ENCODE data around the gene HPS1.

The HPS1 gene

DNA sequence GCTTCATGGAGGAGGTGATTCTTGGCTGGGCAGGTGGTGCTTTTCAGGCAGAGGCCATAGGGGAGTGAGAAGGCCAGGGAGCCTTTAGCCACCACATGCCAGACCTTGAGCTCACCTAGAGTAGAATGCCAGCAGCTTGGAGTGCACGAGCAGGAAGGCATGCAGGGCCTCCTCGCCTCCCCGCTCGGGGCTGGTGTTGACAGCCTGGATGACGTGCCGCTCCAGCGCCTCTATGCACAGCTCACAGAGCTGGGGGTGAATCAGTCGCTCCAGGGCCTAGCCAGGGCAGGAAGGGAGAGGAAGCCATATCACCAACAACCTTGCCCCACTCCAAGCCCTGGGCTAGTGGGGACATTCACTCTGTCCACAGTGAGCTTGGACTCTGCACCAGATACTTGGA lies 15.7 kb downstream of the HPS1 start:
- FAIRE-seq: no peak

DNA sequence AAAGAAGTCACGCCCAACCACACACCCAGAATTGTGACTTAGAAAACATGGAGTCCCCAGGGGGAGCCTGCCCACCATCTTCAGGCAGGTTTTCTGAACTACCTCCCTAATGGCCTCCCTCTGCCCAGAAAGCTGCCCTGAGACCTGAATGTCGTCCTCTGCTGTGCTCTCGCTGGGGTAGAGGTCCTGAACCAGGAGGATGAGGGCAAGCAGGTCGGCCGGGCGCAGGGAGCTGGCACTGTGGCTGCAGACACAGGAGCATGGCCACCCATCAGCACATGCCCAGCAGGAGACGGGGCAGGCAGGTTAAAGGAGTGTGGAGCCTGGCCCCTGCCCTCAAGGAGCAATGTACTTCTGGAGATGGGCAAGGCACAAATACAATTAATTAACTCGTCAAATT lies 16.3 kb downstream of the HPS1 start:
- FAIRE-seq: no peak

- no peak for FAIRE-seq
These were observed 17.2 kb downstream of the HPS1 start for GRCh38 chr10:98429320-98430072.

GRCh38 chr10:98427011-98427515 lies 19.7 kb downstream of the HPS1 start:
- FAIRE-seq: no peak

DNA sequence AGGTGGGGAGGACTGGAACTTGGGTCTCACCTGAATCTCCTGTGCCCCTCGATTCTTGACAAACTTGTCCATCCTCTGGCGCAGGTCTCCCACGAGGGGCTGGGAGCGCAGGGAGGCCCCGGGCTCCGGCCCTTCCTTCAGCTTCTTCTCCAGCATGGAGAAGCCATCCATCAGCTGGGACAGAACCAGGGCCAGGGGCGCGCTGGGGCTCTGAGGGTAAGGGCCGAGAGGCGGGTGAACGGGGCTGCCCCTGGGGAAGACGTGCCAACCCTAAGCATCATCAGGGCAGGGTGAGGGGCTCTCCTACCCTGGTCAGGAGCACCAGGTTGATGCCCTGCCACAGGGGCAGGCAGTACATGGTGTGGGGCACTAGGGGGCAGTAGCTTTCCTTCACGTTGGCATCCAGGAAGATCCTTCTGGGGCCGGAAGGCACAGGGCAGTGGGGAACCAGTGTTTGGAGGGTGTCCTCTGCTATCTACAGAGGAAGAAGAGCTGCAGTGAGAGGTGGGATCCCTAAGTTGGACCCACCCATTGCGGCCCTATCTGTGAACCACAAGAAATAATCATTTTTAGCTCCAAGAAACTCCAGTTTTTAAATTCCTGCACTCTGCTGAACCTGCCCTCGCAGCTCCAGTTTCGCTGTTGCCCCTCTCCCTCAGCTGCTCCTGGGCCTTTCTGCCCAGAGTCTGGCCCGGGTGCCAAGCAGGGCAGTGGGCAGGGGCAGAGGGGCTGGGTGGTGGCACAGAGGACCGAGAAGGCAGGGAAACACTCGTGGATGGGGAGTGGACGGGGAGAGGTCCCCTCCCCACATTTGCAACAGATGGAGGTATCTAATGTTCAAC lies 21.0 kb downstream of the HPS1 start:
- no peak for FAIRE-seq

GRCh38 chr10:98424295-98425254 lies 22.2 kb downstream of the HPS1 start:
- no peak for FAIRE-seq

DNA sequence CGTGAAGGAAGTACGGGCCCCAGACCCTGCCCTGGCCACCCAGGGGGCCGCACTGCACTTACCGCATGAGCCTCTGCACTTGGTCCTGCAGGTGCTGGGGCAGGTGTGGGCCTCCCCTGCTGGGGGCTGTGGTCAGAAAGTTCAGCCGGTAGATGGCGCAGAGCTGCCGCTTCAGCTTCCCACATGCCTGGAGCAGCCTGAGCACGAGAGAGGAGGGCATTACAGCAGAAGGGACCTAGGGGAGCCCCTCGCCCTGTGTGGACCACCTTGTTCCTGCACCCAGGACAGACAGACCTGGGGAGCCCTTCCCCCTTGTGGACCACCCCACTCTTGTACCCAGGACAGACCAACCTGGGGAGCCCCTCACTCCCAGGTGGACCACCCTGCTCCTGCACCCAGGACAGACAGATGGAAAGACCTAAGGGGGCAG lies 23.0 kb downstream of the HPS1 start:
- FAIRE-seq: no peak

GRCh38 chr10:98422182-98422581 lies 24.6 kb downstream of the HPS1 start:
- FAIRE-seq: no peak

DNA sequence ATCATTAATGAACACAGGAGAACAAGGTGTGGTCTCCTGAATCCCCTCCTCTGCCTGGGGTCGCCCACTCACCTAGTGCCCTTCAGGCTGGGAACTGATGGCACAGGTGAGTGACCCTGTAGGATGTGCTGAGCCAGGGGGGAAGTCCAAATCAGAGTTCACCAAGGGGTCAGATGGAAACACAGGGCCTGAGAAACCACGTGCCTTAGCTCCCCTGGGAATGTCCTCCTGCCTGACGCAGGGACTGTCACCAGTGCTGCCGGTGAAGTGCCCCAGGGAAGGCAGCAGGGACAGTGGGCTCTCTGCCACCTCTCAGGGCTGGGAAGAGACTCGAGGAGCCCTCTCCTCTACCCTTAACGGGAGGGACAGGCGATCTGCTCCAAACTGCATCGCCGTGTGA lies 25.9 kb downstream of the HPS1 start:
- no peak for FAIRE-seq

DNA sequence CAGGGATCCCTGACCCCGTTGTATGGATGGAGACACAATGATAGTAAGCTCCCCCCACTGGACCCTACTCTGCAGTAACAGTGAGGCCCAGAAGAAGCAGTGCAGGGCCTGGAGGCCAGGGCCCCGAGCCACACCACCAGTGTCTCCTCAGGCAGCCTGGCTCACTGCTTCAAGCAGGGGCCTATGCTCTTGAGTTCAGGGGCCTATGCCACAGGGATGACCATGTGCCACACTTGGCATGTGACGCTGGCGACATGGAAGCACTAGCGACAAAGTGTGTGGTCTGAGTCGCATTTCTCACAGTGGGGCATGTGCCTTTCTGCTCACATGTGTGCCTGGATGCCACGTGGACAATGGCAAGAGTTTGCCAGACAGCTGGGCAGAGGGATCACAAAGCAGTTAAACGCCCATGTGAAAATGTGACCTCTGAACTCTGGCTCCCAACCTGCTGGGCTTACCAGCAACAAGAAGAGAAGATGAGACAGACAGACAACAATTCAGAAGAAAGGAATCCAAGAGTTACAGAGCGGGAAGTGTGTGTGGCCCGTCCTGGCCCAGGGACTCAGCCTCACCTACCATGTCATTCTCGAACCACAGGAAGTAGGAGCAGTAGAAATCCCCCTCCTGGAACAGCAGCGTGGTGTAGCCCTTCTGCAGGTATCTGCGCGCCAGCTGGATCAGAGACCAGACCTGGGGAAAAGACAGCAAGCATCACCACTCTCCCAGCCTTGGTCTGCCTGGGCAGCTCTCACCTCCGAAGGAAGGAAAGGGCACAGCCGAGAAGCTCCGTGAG lies 27.1 kb downstream of the HPS1 start:
- no peak for FAIRE-seq

GRCh38 chr10:98418665-98419468 lies 27.9 kb downstream of the HPS1 start:
- no peak for FAIRE-seq

GRCh38 chr10:98417973-98418664 lies 28.6 kb downstream of the HPS1 start:
- no peak for FAIRE-seq

- FAIRE-seq: no peak
These were observed 29.2 kb downstream of the HPS1 start for GRCh38 chr10:98417481-98417959.

- no peak for FAIRE-seq
These were observed 29.9 kb downstream of the HPS1 start for GRCh38 chr10:98416606-98417388.

DNA sequence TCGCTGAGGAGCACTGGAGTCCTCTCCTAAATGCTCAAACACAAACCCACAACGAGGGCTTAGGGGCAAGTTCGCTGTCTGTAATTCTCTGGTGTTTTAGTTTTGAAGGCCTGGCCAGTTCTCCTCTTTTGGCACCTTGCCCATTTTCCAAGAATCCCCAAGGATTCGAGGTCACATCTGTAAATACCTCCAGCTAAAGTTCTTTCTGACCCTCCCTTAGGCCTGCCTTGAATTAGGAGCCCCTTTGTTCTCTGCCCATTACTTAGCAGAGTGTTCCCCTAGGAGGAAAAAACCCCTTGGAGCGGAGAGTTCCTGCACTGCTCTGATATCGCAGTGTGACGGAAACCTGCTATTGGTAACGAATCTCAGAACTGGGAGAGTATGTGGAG lies 31.0 kb downstream of the HPS1 start:
- no peak for FAIRE-seq

GRCh38 chr10:98414932-98415730 lies 31.6 kb downstream of the HPS1 start, which contains the start of gene PYROXD2:
TSS of gene PYROXD2 (minus strand) at chr10:98415182. CDS start at chr10:98415135, 47 bp downstream.
- no peak for FAIRE-seq

GRCh38 chr10:98414578-98414931 lies 32.2 kb downstream of the HPS1 start:
- FAIRE-seq: no peak

DNA sequence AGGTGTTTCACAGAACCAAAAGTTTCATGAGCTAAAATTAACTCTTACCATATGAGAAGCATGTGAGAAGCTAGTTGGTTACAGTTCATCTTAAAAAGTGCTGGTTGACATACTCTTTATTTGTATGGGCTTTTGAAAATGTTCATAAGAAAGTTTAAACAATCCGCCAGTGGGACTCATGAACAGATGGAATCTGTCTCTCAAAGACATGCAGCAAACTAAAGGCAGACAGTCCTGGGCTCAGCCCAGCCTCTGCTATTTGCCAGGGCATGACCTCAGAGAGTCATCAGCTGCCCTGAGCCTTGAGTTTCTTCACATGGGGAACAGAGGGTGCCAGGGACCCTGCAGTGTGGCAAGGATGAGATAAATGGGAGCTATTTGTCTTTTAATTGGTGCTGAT lies 35.0 kb downstream of the HPS1 start:
- no peak for FAIRE-seq

- no peak for FAIRE-seq
These were observed 35.6 kb downstream of the HPS1 start for GRCh38 chr10:98411166-98411565.
